NCI-H446 treated with DMSO at 0.1 percent for 48 hours (cell line): Measurements from ENCODE around the gene NR3C2.

ENCODE experiments used
- DNase-seq: peaks from one replicate; lab custom pipeline; 2025; lab: John Stamatoyannopoulos, UW

NR3C2 gene

DNA sequence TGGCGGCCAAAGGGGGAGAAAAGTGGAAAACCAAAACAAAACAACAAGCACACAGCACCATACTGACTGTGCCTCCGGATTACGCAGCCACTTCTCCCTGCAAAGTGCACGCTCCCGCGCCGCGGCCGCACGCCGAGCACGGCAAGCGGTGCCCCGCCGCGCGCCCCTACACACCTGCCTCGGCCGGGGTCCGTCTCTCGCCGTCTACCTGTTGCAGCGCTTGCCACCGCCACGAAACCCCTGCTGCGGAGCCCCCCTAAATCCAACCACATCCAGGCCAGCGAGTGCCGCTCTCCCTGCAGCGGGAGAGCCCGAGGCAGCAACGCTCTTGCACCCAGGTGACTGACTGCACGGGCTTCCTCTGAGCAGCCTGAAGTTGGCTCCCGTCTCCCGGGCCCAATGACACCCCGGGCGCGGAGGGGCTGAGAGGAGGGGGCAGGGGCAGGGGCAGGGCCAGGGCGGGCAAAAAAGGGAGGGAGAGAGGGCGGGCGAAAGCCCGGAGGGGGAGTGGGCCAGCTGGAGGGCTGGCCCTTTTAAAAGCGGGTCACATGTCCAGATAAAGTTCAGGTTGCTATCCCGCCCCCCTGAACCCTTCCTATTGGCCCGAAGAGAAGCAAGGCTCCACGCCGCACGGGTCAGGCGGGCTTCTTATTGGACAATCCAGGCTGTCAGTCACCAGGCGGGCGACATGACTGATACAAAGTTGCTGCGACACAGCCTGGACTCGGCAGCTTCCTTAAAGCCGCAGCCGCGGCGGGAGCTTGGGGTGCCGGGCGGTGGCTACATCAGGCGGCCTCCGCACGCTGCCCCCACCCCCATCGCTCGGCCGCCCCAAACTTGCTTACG is at the start of gene NR3C2:
Gene NR3C2 (minus strand): TSS at position 429 of the 846 bp plus-strand sequence.
- DNase-seq, result peak; percentile 93

- no peak for DNase-seq
These were observed 45.0 kb upstream of the NR3C2 start for GRCh38 chr4:148487181-148487580.

GRCh38 chr4:148481636-148482035 is 39.4 kb upstream of the NR3C2 start:
- no peak for DNase-seq

- DNase-seq, result no peak
These were observed 35.1 kb upstream of the NR3C2 start for GRCh38 chr4:148477276-148477675.

GRCh38 chr4:148469938-148470337 is 27.7 kb upstream of the NR3C2 start:
- DNase-seq, result no peak

DNA sequence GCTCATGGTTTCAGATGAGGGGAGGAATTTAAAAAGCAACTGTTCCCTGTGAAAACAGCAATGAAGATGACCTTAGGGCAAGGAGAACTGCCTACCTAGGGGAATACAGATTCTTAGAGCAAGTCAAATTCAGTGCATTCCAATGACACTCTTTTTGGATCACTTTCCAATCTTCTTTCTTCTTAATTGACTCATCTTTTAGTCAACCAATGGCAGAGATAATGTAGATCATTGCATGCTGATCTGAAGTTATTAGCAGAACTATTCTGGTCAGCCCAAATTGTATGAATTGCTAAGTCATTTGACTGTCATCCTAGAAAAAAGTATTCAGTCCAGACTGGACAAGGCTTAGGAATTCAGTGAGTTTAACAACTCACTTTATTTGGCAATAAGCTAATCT is 12.6 kb upstream of the NR3C2 start:
- no peak for DNase-seq

GRCh38 chr4:148453833-148454232 is 11.6 kb upstream of the NR3C2 start:
- DNase-seq, result no peak

DNA sequence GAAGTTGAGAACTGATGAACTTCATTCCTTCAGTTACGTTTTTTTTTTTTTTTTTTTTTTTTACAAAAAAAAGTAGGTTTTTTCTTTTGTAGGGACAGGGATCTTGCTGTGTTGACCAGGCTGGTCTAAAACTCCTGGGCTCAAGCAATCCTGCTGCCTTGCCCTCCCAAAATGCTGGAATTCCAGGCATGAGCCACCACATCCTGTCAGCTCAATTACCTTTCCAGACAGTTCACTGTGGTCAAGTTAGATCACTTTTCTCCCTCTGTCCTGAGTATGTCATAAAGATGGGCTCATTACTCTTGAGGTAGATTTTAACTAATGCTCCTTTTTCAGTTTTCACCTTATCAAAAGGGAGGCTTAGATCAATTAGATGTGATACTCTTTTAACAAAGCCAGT is 10.8 kb upstream of the NR3C2 start:
- DNase-seq, result no peak

DNA sequence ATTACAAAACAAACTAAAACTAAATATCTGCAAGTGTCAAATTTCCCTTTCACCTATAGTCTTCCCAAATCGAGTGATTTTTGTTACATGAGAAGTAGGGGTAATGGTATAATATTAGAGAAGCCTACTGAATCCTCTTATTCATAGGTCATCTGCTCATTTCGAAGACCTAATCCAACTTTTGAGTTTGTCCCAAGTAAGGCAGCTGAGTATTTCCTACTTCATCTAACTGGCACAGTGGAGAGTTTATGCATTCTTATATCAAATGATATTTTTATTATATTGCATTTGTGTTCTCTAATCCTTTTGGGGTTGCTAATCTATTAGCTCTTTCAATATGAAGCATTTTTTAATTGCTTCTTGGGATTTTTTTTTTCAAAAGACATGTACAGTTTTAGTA is 7.7 kb upstream of the NR3C2 start:
- no peak for DNase-seq

- no peak for DNase-seq
These were observed 5.9 kb upstream of the NR3C2 start for GRCh38 chr4:148448141-148448540.

DNA sequence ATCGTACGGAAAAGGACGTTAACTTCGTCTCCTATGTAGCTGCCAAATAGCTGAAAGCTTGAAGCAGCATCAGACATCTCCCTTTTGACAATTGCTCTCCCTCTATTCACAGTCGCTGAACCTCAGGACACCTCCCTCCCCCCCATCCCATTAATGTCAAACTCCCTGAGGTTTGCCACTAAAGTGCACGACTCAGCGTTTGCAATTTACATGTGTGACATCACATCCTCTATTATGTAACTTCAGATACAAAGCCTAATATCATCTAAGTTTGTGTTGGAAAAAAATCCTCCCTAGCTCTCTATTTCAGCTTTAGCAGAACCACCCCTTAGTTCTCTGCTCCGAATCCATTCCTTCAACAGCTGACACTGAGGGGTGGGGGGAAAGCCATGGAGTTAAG is 5.5 kb upstream of the NR3C2 start:
- no peak for DNase-seq

DNA sequence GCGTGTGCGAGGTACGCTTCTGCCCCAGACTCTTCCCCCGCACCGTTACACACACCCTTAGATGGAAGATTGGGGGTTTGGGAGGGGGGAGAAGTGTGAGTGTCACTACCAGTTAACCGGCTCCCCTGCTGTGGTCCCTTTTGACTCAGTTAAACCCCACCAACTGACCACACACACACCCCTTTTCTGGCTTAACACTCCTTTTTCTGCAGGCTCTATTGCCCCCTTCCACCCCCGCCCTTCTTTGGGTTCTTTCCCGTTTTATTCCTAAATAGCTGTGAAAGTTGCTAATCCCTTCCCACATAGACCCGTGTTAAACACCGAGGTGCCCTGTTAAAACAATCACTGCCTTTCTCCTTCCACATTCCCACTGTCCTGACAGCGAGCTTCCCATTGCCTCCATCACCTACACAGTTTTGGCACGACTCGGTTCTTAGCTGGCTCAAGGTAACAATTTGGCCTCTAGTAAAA is 3.7 kb upstream of the NR3C2 start:
- no peak for DNase-seq

DNA sequence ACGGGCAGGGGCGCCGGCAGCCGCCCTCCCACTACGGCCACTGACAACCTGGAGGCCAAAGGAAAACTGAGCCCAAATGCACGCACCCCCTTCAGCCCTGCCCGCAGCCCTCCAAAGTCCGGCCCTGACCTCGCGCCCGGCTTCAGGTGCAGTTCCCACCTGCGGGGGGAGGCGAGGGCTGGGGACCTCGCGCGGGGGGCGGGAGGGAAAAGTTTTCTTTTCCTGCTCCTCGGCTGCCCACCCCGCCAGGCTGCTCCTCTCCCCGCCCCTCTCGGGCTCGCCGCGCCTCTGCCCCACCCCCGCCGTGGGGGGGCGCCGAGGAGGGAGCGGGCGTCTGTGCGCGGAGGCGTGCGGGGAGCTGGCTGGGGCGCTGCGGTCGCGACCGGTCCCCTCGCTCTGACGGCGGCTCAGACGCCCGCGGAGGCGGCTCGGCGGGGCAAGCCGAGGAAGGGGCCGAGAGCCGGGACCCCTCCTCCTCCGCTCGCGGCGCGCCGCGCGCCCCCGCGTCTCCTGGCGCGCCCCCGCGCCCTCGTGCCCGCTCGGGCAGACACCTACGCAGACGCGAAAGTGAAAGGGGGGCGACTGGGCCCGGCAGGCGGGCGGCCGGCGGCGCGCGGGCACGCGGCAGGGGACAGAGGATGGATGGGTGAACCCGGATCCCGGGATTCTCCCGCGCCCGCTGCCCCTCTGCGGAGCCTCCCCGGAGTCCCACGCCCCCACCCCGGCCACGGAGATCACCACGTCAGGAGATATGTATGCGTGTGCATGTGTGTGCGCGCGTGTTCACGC is 3.1 kb upstream of the NR3C2 start:
- no peak for DNase-seq

DNA sequence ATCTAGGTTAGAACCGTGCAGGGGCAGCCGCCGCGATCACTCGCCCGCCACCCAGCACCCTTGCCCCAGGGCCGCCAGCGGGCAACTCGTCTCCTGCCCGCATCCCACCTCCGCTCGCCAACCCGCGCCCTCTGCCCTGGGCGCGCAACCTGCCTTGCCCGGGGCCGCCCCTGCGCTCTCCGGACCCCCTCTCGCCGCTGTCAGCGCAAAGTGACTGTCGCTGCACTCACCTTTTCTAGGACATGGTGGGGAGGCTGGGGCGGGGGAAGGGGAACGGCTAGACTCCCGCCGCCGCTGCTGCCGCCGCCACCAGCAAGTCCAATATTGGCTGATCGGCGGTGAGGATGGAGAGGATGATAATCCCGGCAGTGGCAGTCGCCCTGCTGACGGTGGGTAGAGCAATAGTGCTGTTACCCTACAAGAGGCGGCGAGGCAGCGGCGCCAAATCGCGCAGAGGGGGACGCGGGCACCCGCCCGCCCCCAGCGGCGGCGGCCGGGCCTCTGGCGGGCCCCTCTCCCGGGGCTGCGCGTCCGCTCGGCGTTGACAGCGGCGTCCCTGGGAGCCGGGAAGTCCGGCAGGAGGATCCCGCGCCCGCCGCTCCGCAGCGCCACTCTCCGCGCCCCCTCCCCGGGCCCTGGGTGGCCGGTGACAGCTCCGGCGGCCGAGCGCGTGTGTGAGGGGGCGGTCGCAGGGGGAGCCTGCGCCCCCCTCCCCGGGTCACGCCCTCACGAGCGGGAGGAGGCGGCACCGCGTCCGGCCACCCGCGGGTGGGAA is 2.3 kb upstream of the NR3C2 start:
- no peak for DNase-seq

DNA sequence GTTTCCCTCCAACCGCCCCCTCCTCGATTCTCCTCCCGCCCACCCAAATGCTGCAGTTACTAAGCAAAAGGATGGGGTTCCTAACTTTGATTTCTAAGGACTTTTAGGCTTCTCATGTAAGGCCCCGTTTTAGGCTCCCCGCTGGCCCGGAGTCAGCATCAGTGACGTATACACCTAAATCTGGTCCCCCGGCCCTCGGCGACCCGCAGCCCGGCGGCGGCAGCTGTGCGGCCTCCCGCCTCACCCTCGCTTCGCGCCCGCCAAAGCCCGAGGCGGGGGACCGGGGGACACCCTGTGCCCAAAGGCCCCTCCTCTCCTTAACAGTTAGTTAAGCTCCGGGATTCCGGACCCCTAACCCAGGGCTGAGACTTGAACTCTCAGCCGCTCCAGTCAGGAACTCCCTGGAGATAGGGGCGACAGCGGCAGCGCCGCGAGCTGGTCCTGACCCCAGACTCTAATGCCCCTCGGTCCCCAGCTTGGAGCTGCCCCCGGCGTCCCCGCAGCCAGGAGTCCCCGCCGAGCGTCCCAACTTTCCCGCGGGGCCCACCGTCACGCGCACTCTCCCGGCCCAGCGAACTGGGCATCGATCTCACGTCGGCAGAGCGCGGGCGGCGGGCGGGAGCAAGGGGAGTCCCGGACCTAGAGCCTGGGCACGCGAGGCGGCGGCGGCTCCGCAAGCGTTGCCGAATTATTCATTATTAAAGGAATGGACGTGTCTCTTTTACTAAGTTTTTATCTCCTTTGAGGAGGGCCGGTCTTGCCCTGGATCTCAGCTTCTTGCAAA is 1.5 kb upstream of the NR3C2 start:
- DNase-seq, result no peak

- no peak for DNase-seq
These were observed 758 bp upstream of the NR3C2 start for GRCh38 chr4:148442832-148443511.

DNA sequence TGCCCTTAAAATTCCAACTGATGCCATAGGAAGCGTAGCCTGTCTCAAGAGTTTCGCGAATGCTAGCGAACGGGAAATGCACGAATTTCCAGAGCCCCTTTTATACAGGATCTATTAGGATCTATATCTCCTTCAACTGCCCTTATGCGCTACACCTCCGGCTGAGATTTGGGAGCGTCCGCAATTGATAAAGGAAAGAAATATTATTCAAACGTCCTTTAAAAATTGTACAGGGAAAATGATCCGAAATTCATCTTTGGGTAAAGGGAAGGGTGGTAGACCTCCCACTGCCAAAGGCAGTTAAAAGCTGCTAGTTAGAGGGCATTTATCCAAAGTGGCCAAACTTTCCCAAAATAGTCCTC is 609 bp downstream of the NR3C2 start:
- DNase-seq, result no peak

GRCh38 chr4:148438047-148438446 is 4.2 kb downstream of the NR3C2 start:
- no peak for DNase-seq

DNA sequence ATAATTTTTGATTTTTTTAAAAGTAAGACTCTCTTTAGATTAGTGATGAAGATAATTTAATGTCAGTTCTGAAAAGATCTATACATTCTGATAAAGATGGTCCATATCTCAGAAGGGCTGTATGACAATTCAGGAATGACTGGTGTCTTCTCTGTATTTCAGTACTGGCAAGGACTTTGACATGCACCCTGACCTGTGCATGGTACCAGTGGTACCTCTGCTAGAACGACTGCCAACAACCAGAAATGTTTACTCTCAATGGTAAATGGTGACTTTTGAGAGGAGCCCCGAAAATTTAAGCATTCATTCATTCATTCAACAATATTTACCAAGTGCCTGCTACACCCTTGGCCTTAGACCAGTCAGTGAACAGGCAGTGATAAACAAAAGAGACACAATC is 4.8 kb downstream of the NR3C2 start:
- DNase-seq, result no peak

GRCh38 chr4:148436512-148436911 is 5.7 kb downstream of the NR3C2 start:
- no peak for DNase-seq
